ENCODE results near the gene IMPDH2.

DNA sequence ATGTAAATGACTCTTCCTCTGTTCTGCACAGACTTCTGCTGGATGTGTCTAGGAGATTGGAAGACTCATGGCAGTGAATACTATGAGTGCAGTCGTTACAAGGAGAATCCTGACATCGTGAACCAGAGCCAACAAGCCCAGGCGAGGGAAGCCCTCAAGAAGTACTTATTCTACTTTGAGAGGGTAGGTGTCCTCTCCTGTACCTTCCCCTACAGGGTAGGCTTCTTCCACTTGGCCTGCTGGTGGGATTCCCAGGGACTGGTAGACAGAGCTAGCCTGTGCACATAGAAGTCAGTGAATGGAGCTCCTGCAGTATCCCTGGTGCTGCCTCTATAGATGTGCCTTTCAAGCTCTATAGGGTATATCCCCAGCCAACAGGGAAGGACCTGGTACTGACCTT is 49.7 kb downstream of the IMPDH2 start:
- TF ChIP-seq GATA2 (IDR thresholded peaks at IDR 0.05; ENCODE audit: low read depth, low read length) (no peak), GATA3 (IDR thresholded peaks at IDR 0.05; ENCODE audit: low read depth, low read length) (no peak)

Data from SH-SY5Y (cell line).